ENCODE results near the gene RRAS. TPM values are rescaled to one million over a fixed set of nuclear protein-coding genes. Genes with fewer than 3 reads are reported as not detected.

RRAS gene
- total RNA-seq, 1 experiment from 2014 or later, result 70.4 TPM

Small RNA genes lying within 50 kb of the gene (microRNA-seq; reads per million reads assigned to microRNA genes)
- not detected for gene MIR5088

Other genes starting within 250 kb of the RRAS start
- gene PTH2, start 216.7 kb downstream of the RRAS start, total RNA-seq (2022), result not detected in 2 replicates
- gene GFY, start 214.8 kb downstream of the RRAS start, total RNA-seq (2022), result not detected in 2 replicates
- not detected in 2 replicates for gene SLC17A7, start 198.6 kb downstream of the RRAS start, total RNA-seq (2022)
- gene PIH1D1, start 188.3 kb downstream of the RRAS start, total RNA-seq (2022), result 127 and 141 TPM in 2 replicates
- gene ALDH16A1, start 186.9 kb downstream of the RRAS start, total RNA-seq (2022), result 34.4 and 36.1 TPM in 2 replicates
- 4.8 and 7.1 TPM in 2 replicates for gene FLT3LG, start 165.9 kb downstream of the RRAS start, total RNA-seq (2022)
- gene RPL13A, start 152.5 kb downstream of the RRAS start, total RNA-seq (2022), result 1,844 and 1,993 TPM in 2 replicates
- gene RPS11, start 143.7 kb downstream of the RRAS start, total RNA-seq (2022), result 1,643 and 1,795 TPM in 2 replicates
- 80.8 and 95.4 TPM in 2 replicates for gene FCGRT, start 127.5 kb downstream of the RRAS start, total RNA-seq (2022)
- 5.0 and 7.6 TPM in 2 replicates for gene RCN3, start 112.1 kb downstream of the RRAS start, total RNA-seq (2022)
- 76.9 and 81.2 TPM in 2 replicates for gene NOSIP, start 59.6 kb downstream of the RRAS start, total RNA-seq (2022)
- 19.0 and 22.1 TPM in 2 replicates for gene PRRG2, start 58.8 kb downstream of the RRAS start, total RNA-seq (2022)
- gene PRR12, start 49.0 kb downstream of the RRAS start, total RNA-seq (2022), result 51.4 and 53.0 TPM in 2 replicates
- 129 and 137 TPM in 2 replicates for gene SCAF1, start 2.1 kb upstream of the RRAS start, total RNA-seq (2022)
- gene IRF3, start 25.7 kb upstream of the RRAS start, total RNA-seq (2022), result 189 and 191 TPM in 2 replicates
- gene BCL2L12, start 25.8 kb upstream of the RRAS start, total RNA-seq (2022), result 66.5 and 70.8 TPM in 2 replicates
- gene PRMT1, start 37.1 kb upstream of the RRAS start, total RNA-seq (2022), result 350 and 369 TPM in 2 replicates
- gene ADM5, start 49.5 kb upstream of the RRAS start, total RNA-seq (2022), result 17.0 and 18.5 TPM in 2 replicates
- 0.57 and 1.4 TPM in 2 replicates for gene CPT1C, start 51.0 kb upstream of the RRAS start, total RNA-seq (2022)
- gene TSKS, start 123.2 kb upstream of the RRAS start, total RNA-seq (2022), result not detected in 2 replicates
- 80.1 and 89.0 TPM in 2 replicates for gene AP2A1, start 126.9 kb upstream of the RRAS start, total RNA-seq (2022)
- gene FUZ, start 173.1 kb upstream of the RRAS start, total RNA-seq (2022), result 12.2 and 17.0 TPM in 2 replicates
- 89.7 and 95.8 TPM in 2 replicates for gene MED25, start 178.1 kb upstream of the RRAS start, total RNA-seq (2022)
- 231 and 256 TPM in 2 replicates for gene PTOV1, start 211.0 kb upstream of the RRAS start, total RNA-seq (2022)
- gene PNKP, start 227.4 kb upstream of the RRAS start, total RNA-seq (2022), result 185 and 189 TPM in 2 replicates
- gene AKT1S1, start 237.2 kb upstream of the RRAS start, total RNA-seq (2022), result 58.9 and 65.2 TPM in 2 replicates
- gene TBC1D17, start 237.6 kb upstream of the RRAS start, total RNA-seq (2022), result 54.7 and 56.9 TPM in 2 replicates